GM10266 (cell line): Measurements from ENCODE around the gene SEPTIN6.
A peak's percentile ranks its signal among the peaks of the same experiment; 100 is the strongest.

Source experiments
- DNase-seq: peaks from one replicate; pipeline ENCODE4 v3.0.0; 2012; ENCODE audit errors: extremely low spot score
- CTCF ChIP-seq: IDR thresholded peaks from 2 replicates; pipeline ENCODE4 v1.5.1; 2012; ENCODE audit warnings: mild to moderate bottlenecking, low read depth; ENCODE audit not compliant: control insufficient read depth, insufficient read depth; ENCODE audit errors: missing control alignments

Gene SEPTIN6

GRCh38 chrX:119696251-119696890 lies 3.4 kb upstream of the SEPTIN6 start:
- TF ChIP-seq CTCF, result no peak
- no peak for DNase-seq

GRCh38 chrX:119695535-119696050 lies 2.6 kb upstream of the SEPTIN6 start:
- no peak for TF ChIP-seq CTCF

GRCh38 chrX:119694601-119695534 lies 1.9 kb upstream of the SEPTIN6 start:
- TF ChIP-seq CTCF, result no peak
- DNase-seq, result no peak

More at GRCh38 chrX:119695535-119696050, 2.6 kb upstream of the SEPTIN6 start:
- no peak for DNase-seq

GRCh38 chrX:119693996-119694451 lies 1.1 kb upstream of the SEPTIN6 start:
- DNase-seq, result no peak
- no peak for TF ChIP-seq CTCF

GRCh38 chrX:119692191-119693039 lies 553 bp downstream of the SEPTIN6 start:
- peak; percentile 9 for TF ChIP-seq CTCF
- DNase-seq, result no peak

GRCh38 chrX:119690921-119691716 lies 1.8 kb downstream of the SEPTIN6 start:
- no peak for DNase-seq
- no peak for TF ChIP-seq CTCF
